Cardiac muscle cell (in vitro differentiated cells and primary cell): ENCODE data around the gene IL31. TPM values are rescaled to one million over a fixed set of nuclear protein-coding genes. Genes with fewer than 3 reads are reported as not detected.

ENCODE experiments used
- DNase-seq, 2 donors: peaks; one replicate each; pipeline versions ENCODE4 v3.0.0 to v3.0.0-alpha.2; 2010 to 2017; ENCODE audit warnings: low read depth in 1 of 2, low spot score in 1 of 2
- H3K27ac ChIP-seq: fragments of 200-600 bp; sonication (generic); 2 replicates; pipeline ENCODE4 v1.5.1; 2016
- H3K27me3 ChIP-seq: fragments of 200-600 bp; sonication (generic); 2 replicates; pipeline ENCODE4 v1.6.0; 2016; ENCODE audit warnings: control low read depth
- H3K36me3 ChIP-seq: fragments of 200-600 bp; sonication (generic); 2 replicates; pipeline ENCODE4 v1.5.1; 2016; ENCODE audit warnings: control low read depth
- H3K4me1 ChIP-seq: fragments of 200-600 bp; sonication (generic); 2 replicates; pipeline ENCODE4 v1.8.1; 2017; ENCODE audit warnings: low read depth, mild to moderate bottlenecking, mixed run types
- H3K4me3 ChIP-seq: fragments of 200-600 bp; sonication (generic); 2 replicates; pipeline ENCODE4 v1.5.1; 2016; ENCODE audit warnings: mild to moderate bottlenecking
- H3K9me3 ChIP-seq: fragments of 200-600 bp; sonication (generic); 2 replicates; pipeline ENCODE4 v1.5.1; 2017; ENCODE audit warnings: low read depth, mild to moderate bottlenecking, control low read depth
- polyA plus RNA-seq: library from polyadenylated mRNA; unstranded; fragments of >200 nt; fragmentation: Nextera tagmentation; extraction: Ambion mirVana; gene quantifications from 2 replicates; pipeline ENCODE4 v1.2.1, GENCODE V29; 2016
- total RNA-seq: library from RNA; depleted of rRNA; stranded (reverse); fragments of >200 nt; gene quantifications from 2 replicates; pipeline ENCODE4 v1.2.3, GENCODE V29; 2016
- TF ChIP-seq, protein P1 (sequence below): IDR thresholded peaks from 2 replicates; pipeline ENCODE4 v1.5.1; 2012; ENCODE audit warnings: low read depth, mild to moderate bottlenecking, low read length

Gene IL31
- total and polyA plus RNA-seq, 2 experiments from 2014 or later: not detected

DNA sequence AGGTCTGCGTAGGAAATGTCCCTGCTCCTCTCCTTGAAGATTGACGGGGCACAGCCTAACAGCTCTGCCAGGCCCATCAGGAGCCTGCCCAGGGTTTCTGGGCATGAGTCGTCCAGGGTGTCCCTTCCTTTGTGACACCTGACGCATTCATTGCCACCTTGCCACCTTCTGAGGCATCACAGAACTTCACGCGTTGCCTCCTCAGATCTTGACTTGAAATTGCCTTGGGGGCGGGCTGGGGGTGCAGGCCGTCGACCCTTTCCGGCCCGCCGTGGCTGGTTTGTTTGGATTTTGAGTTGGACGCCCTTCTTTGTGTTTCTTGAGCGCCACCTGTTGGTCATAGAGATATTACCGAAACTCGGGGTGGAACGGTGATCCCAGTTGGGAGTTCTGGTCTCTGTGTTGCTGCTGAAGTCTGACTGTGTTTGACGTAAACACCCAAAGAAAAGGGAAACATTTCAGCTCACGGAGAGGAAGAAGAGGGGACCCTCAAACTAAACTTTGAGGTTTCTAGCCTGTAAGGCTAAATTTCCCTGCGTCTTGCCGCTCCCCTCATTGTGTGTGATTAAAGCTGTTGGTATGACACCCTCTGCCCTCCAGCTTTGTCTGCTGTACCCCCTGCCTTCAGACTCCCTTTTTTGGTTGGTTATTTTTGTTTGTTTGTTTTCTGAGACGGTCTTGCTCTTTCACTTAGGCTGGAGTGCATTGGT is 50.8 kb downstream of the IL31 start:
- Histone ChIP-seq H3K4me3 (no peak overlapping the region), H3K4me1 (no peaks in the 10 kb centered on the region), H3K9me3 (no peaks in the 10 kb centered on the region), H3K27ac (no peak overlapping the region), H3K36me3 (no peaks in the 10 kb centered on the region), H3K27me3 (no peaks in the 10 kb centered on the region)
- TF ChIP-seq, protein P1, sequence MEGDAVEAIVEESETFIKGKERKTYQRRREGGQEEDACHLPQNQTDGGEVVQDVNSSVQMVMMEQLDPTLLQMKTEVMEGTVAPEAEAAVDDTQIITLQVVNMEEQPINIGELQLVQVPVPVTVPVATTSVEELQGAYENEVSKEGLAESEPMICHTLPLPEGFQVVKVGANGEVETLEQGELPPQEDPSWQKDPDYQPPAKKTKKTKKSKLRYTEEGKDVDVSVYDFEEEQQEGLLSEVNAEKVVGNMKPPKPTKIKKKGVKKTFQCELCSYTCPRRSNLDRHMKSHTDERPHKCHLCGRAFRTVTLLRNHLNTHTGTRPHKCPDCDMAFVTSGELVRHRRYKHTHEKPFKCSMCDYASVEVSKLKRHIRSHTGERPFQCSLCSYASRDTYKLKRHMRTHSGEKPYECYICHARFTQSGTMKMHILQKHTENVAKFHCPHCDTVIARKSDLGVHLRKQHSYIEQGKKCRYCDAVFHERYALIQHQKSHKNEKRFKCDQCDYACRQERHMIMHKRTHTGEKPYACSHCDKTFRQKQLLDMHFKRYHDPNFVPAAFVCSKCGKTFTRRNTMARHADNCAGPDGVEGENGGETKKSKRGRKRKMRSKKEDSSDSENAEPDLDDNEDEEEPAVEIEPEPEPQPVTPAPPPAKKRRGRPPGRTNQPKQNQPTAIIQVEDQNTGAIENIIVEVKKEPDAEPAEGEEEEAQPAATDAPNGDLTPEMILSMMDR: peak; percentile 68
- peak; percentile 75 to 78 for DNase-seq

Other genes starting within 250 kb of the IL31 start
- 16.2 and 30.5 TPM in 2 replicates for gene BCL7A, start 152.3 kb downstream of the IL31 start, total RNA-seq
- 19.1 and 20.8 TPM in 2 replicates for gene BCL7A, start 152.3 kb downstream of the IL31 start, polyA plus RNA-seq
- 5.5 and 8.2 TPM in 2 replicates for gene MLXIP, start 95.5 kb downstream of the IL31 start, total RNA-seq
- 11.0 and 13.7 TPM in 2 replicates for gene MLXIP, start 95.5 kb downstream of the IL31 start, polyA plus RNA-seq
- 1.3 and 5.2 TPM in 2 replicates for gene LRRC43, start 8.9 kb upstream of the IL31 start, total RNA-seq
- gene LRRC43, start 8.9 kb upstream of the IL31 start, polyA plus RNA-seq: 2.0 and 6.0 TPM in 2 replicates
- 0.12 and 0.67 TPM in 2 replicates for gene B3GNT4, start 29.5 kb upstream of the IL31 start, total RNA-seq
- gene B3GNT4, start 29.5 kb upstream of the IL31 start, polyA plus RNA-seq: 0.89 and 2.2 TPM in 2 replicates
- gene DIABLO, start 51.8 kb upstream of the IL31 start, total RNA-seq: 72.3 and 80.8 TPM in 2 replicates
- 93.3 and 95.9 TPM in 2 replicates for gene DIABLO, start 51.8 kb upstream of the IL31 start, polyA plus RNA-seq
- gene VPS33A, start 92.3 kb upstream of the IL31 start, total RNA-seq: 18.6 and 20.4 TPM in 2 replicates
- 33.5 and 37.4 TPM in 2 replicates for gene VPS33A, start 92.3 kb upstream of the IL31 start, polyA plus RNA-seq
- 29.1 and 46.3 TPM in 2 replicates for gene CLIP1, start 248.4 kb upstream of the IL31 start, total RNA-seq
- gene CLIP1, start 248.4 kb upstream of the IL31 start, polyA plus RNA-seq: 29.6 and 40.0 TPM in 2 replicates